HepG2 (cell line): ENCODE measurements around the gene SCFD2. TPM values are rescaled to one million over a fixed set of nuclear protein-coding genes. Genes with fewer than 3 reads are reported as not detected.

Source experiments
- ATAC-seq: fragments of 200-7000 bp; cut with Tn5 transposase; 3 replicates; pipeline ENCODE4 v1.9.1; 2020; ENCODE audit warnings: mild to moderate bottlenecking, moderate library complexity
- BruUV-seq: library from RNA; stranded (reverse); fragments of 400-500 nt; replicated peaks from 2 replicates; lab custom pipeline; 2021; lab: Mats Ljungman, UMichigan
- CTCF ChIA-PET: fragments of 300-600 bp; formaldehyde crosslinking; extraction: SDS; loops from one replicate; lab custom pipeline; 2021; ENCODE audit warnings: low total read pairs, inconsistent platforms, low intra/inter-chr PET ratio; lab: Yijun Ruan, JAX
- POLR2A ChIA-PET: fragments of 350-600 bp; sonication (Branson Sonifier 250); formaldehyde crosslinking; loops from one replicate; lab custom pipeline; 2020; ENCODE audit warnings: antibody characterized with exemption, inconsistent platforms; lab: Yijun Ruan, JAX
- DNase-seq: peaks from one replicate; pipeline ENCODE4 v3.0.0-alpha.2; 2015; ENCODE audit warnings: low spot score
- FAIRE-seq: peaks from 3 replicates; lab custom pipeline; 2011; peaks lifted over from hg19 to GRCh38; lab: Jason Lieb, UNC
- H2AFZ ChIP-seq: one replicate; pipeline ENCODE4 v1.6.1; 2011; ENCODE audit warnings: low read length, inconsistent platforms
- H3K27ac ChIP-seq: fragments of 300-600 bp; 3 replicates; pipeline ENCODE4 v1.8.0; 2011; ENCODE audit warnings: mixed run types, mild to moderate bottlenecking, mixed read lengths, low read length, inconsistent platforms; ENCODE audit not compliant: insufficient read depth; ENCODE audit errors: extremely low read length
- H3K27me3 ChIP-seq, 2 experiments: fragments of 200-600 bp in 1 of 2; 2 replicates in 1 of 2; 3 replicates in 1 of 2; pipeline versions ENCODE4 v1.6.0 to v1.8.0; 2011; ENCODE audit warnings: low read length in 2 of 2, mild to moderate bottlenecking in 2 of 2, moderate library complexity in 2 of 2, inconsistent platforms in 1 of 2; ENCODE audit not compliant: insufficient read depth in 2 of 2, control insufficient read depth in 1 of 2
- H3K36me3 ChIP-seq, 2 experiments: fragments of 200-600 bp in 1 of 2; replicated peaks in 1 of 2; 2 replicates in 1 of 2; 3 replicates in 1 of 2; pipeline versions ENCODE4 v1.5.1 to v1.8.0; 2011; ENCODE audit warnings: low read length in 2 of 2, inconsistent platforms in 1 of 2; ENCODE audit not compliant: insufficient read depth in 2 of 2, control insufficient read depth in 1 of 2
- H3K4me1 ChIP-seq: 2 replicates; pipeline ENCODE4 v1.5.1; 2012; ENCODE audit warnings: low read length, inconsistent platforms; ENCODE audit not compliant: insufficient read depth
- H3K4me2 ChIP-seq: 2 replicates; pipeline ENCODE4 v1.6.0; 2011; ENCODE audit warnings: low read depth, low read length, inconsistent platforms
- H3K4me3 ChIP-seq, 3 experiments: fragments of 200-600 bp in 1 of 3; sonication (generic), shearing (Covaris generic) in 1 of 3; replicated peaks in 1 of 3; 2 replicates each; pipeline ENCODE4 v1.5.1; 2011 to 2016; ENCODE audit warnings: low read length in 3 of 3, inconsistent platforms in 2 of 3, low read depth in 2 of 3, mild to moderate bottlenecking in 2 of 3, control low read depth in 1 of 3, mixed read lengths in 1 of 3; ENCODE audit not compliant: insufficient read depth in 1 of 3
- H3K79me2 ChIP-seq: one replicate; pipeline ENCODE4 v1.6.1; 2011; ENCODE audit warnings: low read length, inconsistent platforms; ENCODE audit not compliant: insufficient read depth
- H3K9ac ChIP-seq: 2 replicates; pipeline ENCODE4 v1.6.0; 2011; ENCODE audit warnings: mild to moderate bottlenecking, low read depth, low read length, inconsistent platforms; ENCODE audit not compliant: insufficient read depth
- H3K9me3 ChIP-seq: 2 replicates; pipeline ENCODE4 v1.5.1; 2012; ENCODE audit warnings: mild to moderate bottlenecking, low read length
- H4K20me1 ChIP-seq: 2 replicates; pipeline ENCODE4 v1.6.0; 2011; ENCODE audit warnings: inconsistent platforms, mild to moderate bottlenecking, low read length, moderate library complexity; ENCODE audit not compliant: insufficient read depth
- AGO2 ChIP-seq: fragments of 200-400 bp; formaldehyde crosslinking; optimal IDR thresholded peaks from 2 replicates; pipeline ENCODE3; 2017; ENCODE audit warnings: mild to moderate bottlenecking, low read depth, low read length, moderate library complexity
- ZNF17 ChIP-seq: sonication (generic); formaldehyde crosslinking; IDR thresholded peaks from 2 replicates; pipeline ENCODE4 v1.5.0; 2020; ENCODE audit warnings: mild to moderate bottlenecking, missing genetic modification reagents
- ZNF678 ChIP-seq: sonication (generic); formaldehyde crosslinking; IDR thresholded peaks from 2 replicates; pipeline ENCODE4 v1.4.0; 2020; ENCODE audit warnings: mild to moderate bottlenecking, missing genetic modification reagents
- WGBS: methylation state at CpG from one replicate; pipeline ENCODE4 v1.1.6; 2017; ENCODE audit warnings: low lambda C conversion rate; 5-methylcytosine and 5-hydroxymethylcytosine counted together
- in situ Hi-C: cut with HindIII; loops from 2 replicates; pipeline ENCODE4 v1.10.0; 2017; ENCODE audit warnings: low pct_unique_long_range_greater_than_20kb; ENCODE audit not compliant: extremely low pct_ligation_motif_present
- intact Hi-C: fragments of 100-400 bp; cut with micrococcal nuclease; formaldehyde crosslinking; loops from one replicate; pipeline ENCODE4 v1.10.0; 2022; ENCODE audit not compliant: unreplicated experiment
- polyA plus RNA-seq, 8 experiments: library from polyadenylated mRNA; depleted of rRNA in 3 of 8; stranded (reverse) in 7 of 8; unstranded in 1 of 8; fragments of >200 nt; fragmentation: Illumina TruSeq in 4 of 8; extraction: Trizol in 4 of 8; gene quantifications; 2 replicates each; pipeline versions ENCODE4 v1.2.1 to v1.2.3, GENCODE V29; 2011 to 2016; ENCODE audit warnings: low read depth in 4 of 8, missing spikeins in 1 of 8, mixed read lengths in 1 of 8; ENCODE audit not compliant: insufficient read depth in 1 of 8
- total RNA-seq, 5 experiments: library from RNA; depleted of rRNA; stranded (reverse); fragments of >200 nt; fragmentation: Illumina TruSeq; extraction: Trizol; gene quantifications; 2 replicates each; pipeline ENCODE4 v1.2.3, GENCODE V29; 2016; ENCODE audit warnings: low read depth in 1 of 5
- TF ChIP-seq, protein P1 (sequence below): sonication (generic); formaldehyde crosslinking; conservative IDR thresholded peaks from 2 replicates; pipeline ENCODE4 v1.8.0; 2022; ENCODE audit warnings: mild to moderate bottlenecking, moderate library complexity, missing genetic modification reagents

SCFD2 gene
- total and polyA plus RNA-seq, 2 of the 13 experiments (the other 11 are each of a cell fraction or from before 2014, with no cell fraction given): 4.6 to 15.6 TPM

DNA sequence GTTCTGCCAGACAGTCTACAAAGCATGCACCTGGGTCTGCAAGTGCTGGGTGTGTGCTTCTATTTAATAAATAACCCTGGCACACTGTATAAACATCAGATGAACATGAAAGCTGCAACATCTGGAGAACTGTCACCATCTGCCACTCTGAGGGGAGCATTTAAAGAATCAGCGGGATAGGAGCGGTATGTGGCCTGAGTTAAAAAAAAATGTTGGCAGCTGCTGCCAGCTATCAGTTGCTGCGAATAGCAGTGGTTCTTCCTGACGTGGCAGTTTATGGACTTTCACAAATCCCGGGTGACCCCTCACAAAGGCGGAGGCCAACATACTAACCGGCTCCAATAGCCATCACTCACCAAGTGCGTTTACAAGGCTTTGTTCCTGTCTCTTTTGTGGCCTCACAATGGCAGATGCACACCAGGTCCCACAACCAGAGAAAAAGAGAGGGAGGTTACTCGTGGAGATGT lies 408.6 kb downstream of the SCFD2 start:
- POLR2A ChIA-PET: no interaction called here
- BruUV-seq: no TSS peak
- intact Hi-C loops: no loop called here
- no peak for DNase-seq
- no peak for FAIRE-seq
- H3K4me3 ChIP-seq: no peak overlapping the region
- in situ Hi-C loops: no loop called here
- H3K4me1 ChIP-seq: no peaks in the 10 kb centered on the region
- H2AFZ ChIP-seq: no peak overlapping the region
- CTCF ChIA-PET: no interaction called here
- no peaks in the 10 kb centered on the region for H3K9me3 ChIP-seq
- 82% methylated on average over 9 of the region's 9 CpGs for WGBS
- no peak for ATAC-seq
- TF ChIP-seq ZNF17 (CRISPR knock-in tag) (no peak), ZNF678 (CRISPR knock-in tag) (no peak), AGO2 (no peak)
- H3K36me3 ChIP-seq: no peaks in the 10 kb centered on the region
- no peak overlapping the region for H3K4me2 ChIP-seq
- H3K79me2 ChIP-seq: no peaks in the 10 kb centered on the region
- H3K9ac ChIP-seq: no peak overlapping the region
- H4K20me1 ChIP-seq: no peaks in the 10 kb centered on the region
- no peak overlapping the region for H3K27ac ChIP-seq
- no peaks in the 10 kb centered on the region for H3K27me3 ChIP-seq

DNA sequence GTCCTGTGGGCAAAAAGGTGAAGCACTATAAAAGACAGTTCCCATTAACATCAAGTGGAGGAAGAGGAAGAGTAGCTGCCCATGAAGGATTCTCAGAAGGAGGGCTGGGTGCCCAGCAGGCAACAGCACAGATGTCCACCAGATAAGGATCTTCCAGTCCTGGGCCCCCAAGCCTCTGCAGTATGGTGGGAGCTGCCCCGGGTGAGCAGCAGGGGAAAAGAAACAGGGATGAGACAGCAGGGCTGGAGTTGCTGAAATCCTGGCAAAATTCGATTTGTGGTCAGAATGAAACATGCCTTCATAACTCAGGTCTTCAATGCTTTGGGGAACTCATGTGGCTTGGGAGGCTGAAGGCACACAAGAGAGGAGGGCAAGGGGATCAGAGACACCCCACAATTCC lies 409.2 kb downstream of the SCFD2 start:
- no peaks in the 10 kb centered on the region for H3K79me2 ChIP-seq
- ChIA-PET CTCF (no interaction called here), POLR2A (no interaction called here)
- 67% methylated on average over 2 of the region's 2 CpGs for WGBS
- no peaks in the 10 kb centered on the region for H4K20me1 ChIP-seq
- no peak overlapping the region for H3K9ac ChIP-seq
- no peaks in the 10 kb centered on the region for H3K9me3 ChIP-seq
- no peaks in the 10 kb centered on the region for H3K36me3 ChIP-seq
- TF ChIP-seq, protein P1, sequence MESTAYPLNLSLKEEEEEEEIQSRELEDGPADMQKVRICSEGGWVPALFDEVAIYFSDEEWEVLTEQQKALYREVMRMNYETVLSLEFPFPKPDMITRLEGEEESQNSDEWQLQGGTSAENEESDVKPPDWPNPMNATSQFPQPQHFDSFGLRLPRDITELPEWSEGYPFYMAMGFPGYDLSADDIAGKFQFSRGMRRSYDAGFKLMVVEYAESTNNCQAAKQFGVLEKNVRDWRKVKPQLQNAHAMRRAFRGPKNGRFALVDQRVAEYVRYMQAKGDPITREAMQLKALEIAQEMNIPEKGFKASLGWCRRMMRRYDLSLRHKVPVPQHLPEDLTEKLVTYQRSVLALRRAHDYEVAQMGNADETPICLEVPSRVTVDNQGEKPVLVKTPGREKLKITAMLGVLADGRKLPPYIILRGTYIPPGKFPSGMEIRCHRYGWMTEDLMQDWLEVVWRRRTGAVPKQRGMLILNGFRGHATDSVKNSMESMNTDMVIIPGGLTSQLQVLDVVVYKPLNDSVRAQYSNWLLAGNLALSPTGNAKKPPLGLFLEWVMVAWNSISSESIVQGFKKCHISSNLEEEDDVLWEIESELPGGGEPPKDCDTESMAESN (CRISPR knock-in tag): no peak
- intact Hi-C loops: no loop called here
- DNase-seq (no peak), FAIRE-seq (no peak), ATAC-seq (no peak)
- no peak overlapping the region for H3K4me2 ChIP-seq
- no peaks in the 10 kb centered on the region for H3K27me3 ChIP-seq
- no peak overlapping the region for H3K27ac ChIP-seq
- in situ Hi-C loops: no loop called here
- BruUV-seq: no TSS peak
- H2AFZ ChIP-seq: no peak overlapping the region
- no peaks in the 10 kb centered on the region for H3K4me1 ChIP-seq
- H3K4me3 ChIP-seq: no peak overlapping the region
